GM12874 (cell line): ENCODE measurements around the gene NOP9.

Experiments used
- TF ChIP-seq, protein P1 (sequence below): IDR thresholded peaks from 2 replicates; pipeline ENCODE4 v1.5.1; 2011; ENCODE audit warnings: low read depth, mild to moderate bottlenecking, control low read depth, low read length, moderate library complexity; ENCODE audit not compliant: insufficient read depth

Gene NOP9

GRCh38 chr14:24255438-24255837 lies 44.2 kb upstream of the NOP9 start:
- TF ChIP-seq, protein P1, sequence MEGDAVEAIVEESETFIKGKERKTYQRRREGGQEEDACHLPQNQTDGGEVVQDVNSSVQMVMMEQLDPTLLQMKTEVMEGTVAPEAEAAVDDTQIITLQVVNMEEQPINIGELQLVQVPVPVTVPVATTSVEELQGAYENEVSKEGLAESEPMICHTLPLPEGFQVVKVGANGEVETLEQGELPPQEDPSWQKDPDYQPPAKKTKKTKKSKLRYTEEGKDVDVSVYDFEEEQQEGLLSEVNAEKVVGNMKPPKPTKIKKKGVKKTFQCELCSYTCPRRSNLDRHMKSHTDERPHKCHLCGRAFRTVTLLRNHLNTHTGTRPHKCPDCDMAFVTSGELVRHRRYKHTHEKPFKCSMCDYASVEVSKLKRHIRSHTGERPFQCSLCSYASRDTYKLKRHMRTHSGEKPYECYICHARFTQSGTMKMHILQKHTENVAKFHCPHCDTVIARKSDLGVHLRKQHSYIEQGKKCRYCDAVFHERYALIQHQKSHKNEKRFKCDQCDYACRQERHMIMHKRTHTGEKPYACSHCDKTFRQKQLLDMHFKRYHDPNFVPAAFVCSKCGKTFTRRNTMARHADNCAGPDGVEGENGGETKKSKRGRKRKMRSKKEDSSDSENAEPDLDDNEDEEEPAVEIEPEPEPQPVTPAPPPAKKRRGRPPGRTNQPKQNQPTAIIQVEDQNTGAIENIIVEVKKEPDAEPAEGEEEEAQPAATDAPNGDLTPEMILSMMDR: no peak

DNA sequence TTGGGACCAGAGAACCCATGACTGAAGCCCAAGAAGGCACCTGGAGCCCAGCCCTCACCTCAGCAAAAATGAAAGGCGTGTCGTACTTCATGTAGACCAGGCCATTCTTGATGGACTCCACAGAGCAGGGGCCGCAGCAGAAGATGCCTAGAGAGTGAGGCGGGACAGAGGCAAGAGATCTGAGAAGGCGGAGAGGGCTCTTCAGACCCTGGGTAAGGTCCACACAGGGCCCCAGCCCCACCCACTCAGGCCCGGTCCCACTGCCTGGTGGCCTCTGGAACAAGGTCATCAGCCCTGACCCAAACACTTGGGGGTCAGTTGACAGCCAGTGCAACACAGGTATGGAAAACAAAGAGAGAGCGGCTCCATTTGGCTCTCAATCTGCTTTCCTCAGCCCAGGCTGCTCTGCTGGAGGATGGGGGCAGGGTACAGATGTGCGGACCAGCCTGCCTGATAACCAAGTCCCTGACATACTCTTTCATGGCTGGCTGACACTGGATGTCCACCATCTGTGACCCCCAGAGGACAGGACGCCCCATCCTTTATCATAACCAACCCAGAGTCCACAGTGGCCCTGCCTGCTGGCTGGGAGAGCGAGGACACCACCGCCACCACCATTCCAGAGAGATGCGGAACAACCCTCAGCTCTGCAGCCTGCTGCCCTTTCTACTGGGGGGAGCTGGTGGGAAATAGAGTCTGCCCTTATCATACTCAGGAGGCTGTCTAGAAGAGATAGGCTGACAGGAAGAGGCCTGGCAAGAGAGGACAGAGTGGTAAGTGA lies 43.5 kb upstream of the NOP9 start:
- TF ChIP-seq, protein P1: no peak

GRCh38 chr14:24256960-24257359 lies 42.7 kb upstream of the NOP9 start:
- TF ChIP-seq, protein P1: no peak

- TF ChIP-seq, protein P1: no peak
Measured at GRCh38 chr14:24258119-24258518, 41.5 kb upstream of the NOP9 start.

- TF ChIP-seq, protein P1: no peak
Measured at GRCh38 chr14:24258548-24259265, 40.9 kb upstream of the NOP9 start.

DNA sequence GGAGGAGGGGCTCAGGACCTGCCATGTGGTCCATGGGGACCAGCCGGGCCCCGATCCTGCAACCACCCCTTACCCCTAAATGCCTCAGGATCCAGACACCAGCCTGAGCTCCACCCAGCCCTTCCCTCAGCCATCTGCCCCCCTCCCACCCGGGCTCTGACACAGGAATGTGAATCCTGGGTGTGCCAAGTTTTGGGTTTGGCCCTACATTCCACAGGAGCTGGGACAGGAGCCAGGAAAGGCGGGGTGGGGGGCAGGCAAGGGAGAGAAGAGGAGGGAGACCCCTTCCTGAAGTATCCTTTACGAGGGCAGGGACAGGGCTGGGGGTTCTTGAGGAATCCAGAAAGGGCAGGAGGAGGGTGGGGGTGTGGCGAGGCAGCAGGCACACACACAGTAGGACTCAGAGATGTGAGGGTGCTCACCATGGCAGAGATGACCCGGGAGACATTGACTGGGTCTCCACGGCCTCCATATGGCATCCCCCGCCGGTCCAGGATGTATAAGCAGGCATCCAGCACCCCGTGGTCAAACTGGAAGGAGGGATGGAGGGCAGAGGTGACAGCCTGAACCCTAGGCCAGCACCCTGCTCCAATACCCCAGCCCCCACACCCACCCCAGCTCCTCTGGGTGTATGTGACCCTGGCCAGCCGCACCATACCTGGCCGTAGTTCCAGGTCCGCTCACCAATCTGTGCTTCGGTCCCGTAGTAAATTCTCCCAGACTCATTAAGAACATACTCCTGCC lies 40.2 kb upstream of the NOP9 start:
- TF ChIP-seq, protein P1: no peak
